Stimulated activated CD4-positive, alpha-beta T cell treated with anti-CD3 and anti-CD28 coated beads, Interleukin-4, amount 100 ng/mL, for 24 hours (primary cell): ENCODE results near the gene CDH3.

Experiments used
- DNase-seq: peaks from one replicate; pipeline ENCODE4 v3.0.0-alpha.2; 2020

CDH3 gene

GRCh38 chr16:68739964-68740627, 95.0 kb downstream of the CDH3 start:
- no peak for DNase-seq

GRCh38 chr16:68740628-68741346, 95.7 kb downstream of the CDH3 start:
- DNase-seq, result no peak

- no peak for DNase-seq
These were observed 98.6 kb downstream of the CDH3 start for GRCh38 chr16:68743664-68744063.

- DNase-seq, result no peak
These were observed 99.7 kb downstream of the CDH3 start for GRCh38 chr16:68744744-68745280.

- DNase-seq, result no peak
These were observed 101.8 kb downstream of the CDH3 start for GRCh38 chr16:68746951-68747350.

- no peak for DNase-seq
These were observed 104.3 kb downstream of the CDH3 start for GRCh38 chr16:68749432-68749831.
